Panc1 (cell line): ENCODE measurements around the gene TMEM38A.
"Not testable (repeated sequence)": the region's sequence is repeated elsewhere in the genome, so short reads cannot be mapped to it uniquely, and the experiment has no call there.

Experiments used
- POLR2AphosphoS5 ChIP-seq: IDR thresholded peaks from 2 replicates; pipeline ENCODE4 v1.6.1; 2012; ENCODE audit warnings: mild to moderate bottlenecking, low read depth, low read length, moderate library complexity
- TF ChIP-seq, protein P1 (sequence below): fragments of 450-650 bp; IDR thresholded peaks from 2 replicates; pipeline ENCODE4 v1.5.1; 2017; ENCODE audit warnings: mild to moderate bottlenecking
- TF ChIP-seq, protein P2 (sequence below), 2 experiments: IDR thresholded peaks; 2 replicates each; pipeline ENCODE4 v1.6.1; 2011 to 2012; ENCODE audit warnings: low read depth in 2 of 2, control low read depth in 1 of 2, low read length in 1 of 2, mild to moderate bottlenecking in 1 of 2, moderate library complexity in 1 of 2; ENCODE audit not compliant: insufficient read depth in 1 of 2

DNA sequence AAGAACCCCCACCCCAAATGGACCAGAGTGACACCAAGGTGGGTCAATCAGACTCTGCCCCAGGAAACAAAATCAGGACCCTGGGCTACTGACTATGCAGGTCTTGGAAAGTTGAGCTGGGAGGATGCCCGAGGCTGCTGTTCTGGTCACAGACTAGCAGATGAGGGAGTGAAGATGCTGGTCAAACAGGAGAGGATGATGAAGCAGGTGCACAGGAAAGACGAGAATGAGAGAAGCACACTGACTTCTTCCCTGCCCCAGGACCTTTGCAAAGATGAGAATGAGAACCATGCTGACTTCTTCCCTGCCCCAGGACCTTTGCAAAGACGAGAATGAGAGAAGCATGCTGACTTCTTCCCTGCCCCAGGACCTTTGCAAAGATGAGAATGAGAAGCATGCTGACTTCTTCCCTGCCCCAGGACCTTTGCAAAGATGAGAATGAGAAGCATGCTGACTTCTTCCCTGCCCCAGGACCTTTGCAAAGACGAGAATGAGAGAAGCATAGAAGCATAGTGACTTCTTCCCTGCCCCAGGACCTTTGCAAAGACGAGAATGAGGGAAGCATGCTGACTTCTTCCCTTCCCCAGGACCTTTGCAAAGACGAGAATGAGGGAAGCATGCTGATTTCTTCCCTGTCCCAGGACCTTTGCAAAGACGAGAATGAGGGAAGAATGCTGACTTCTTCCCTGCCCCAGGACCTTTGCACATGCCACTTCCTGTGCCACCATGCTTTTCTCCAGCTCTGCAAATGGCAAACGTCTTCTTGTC lies 9.3 kb upstream of the TMEM38A start:
- TF ChIP-seq, protein P1, sequence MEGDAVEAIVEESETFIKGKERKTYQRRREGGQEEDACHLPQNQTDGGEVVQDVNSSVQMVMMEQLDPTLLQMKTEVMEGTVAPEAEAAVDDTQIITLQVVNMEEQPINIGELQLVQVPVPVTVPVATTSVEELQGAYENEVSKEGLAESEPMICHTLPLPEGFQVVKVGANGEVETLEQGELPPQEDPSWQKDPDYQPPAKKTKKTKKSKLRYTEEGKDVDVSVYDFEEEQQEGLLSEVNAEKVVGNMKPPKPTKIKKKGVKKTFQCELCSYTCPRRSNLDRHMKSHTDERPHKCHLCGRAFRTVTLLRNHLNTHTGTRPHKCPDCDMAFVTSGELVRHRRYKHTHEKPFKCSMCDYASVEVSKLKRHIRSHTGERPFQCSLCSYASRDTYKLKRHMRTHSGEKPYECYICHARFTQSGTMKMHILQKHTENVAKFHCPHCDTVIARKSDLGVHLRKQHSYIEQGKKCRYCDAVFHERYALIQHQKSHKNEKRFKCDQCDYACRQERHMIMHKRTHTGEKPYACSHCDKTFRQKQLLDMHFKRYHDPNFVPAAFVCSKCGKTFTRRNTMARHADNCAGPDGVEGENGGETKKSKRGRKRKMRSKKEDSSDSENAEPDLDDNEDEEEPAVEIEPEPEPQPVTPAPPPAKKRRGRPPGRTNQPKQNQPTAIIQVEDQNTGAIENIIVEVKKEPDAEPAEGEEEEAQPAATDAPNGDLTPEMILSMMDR: not testable (repeated sequence)
- TF ChIP-seq POLR2AphosphoS5: not testable (repeated sequence)
- TF ChIP-seq, protein P2, sequence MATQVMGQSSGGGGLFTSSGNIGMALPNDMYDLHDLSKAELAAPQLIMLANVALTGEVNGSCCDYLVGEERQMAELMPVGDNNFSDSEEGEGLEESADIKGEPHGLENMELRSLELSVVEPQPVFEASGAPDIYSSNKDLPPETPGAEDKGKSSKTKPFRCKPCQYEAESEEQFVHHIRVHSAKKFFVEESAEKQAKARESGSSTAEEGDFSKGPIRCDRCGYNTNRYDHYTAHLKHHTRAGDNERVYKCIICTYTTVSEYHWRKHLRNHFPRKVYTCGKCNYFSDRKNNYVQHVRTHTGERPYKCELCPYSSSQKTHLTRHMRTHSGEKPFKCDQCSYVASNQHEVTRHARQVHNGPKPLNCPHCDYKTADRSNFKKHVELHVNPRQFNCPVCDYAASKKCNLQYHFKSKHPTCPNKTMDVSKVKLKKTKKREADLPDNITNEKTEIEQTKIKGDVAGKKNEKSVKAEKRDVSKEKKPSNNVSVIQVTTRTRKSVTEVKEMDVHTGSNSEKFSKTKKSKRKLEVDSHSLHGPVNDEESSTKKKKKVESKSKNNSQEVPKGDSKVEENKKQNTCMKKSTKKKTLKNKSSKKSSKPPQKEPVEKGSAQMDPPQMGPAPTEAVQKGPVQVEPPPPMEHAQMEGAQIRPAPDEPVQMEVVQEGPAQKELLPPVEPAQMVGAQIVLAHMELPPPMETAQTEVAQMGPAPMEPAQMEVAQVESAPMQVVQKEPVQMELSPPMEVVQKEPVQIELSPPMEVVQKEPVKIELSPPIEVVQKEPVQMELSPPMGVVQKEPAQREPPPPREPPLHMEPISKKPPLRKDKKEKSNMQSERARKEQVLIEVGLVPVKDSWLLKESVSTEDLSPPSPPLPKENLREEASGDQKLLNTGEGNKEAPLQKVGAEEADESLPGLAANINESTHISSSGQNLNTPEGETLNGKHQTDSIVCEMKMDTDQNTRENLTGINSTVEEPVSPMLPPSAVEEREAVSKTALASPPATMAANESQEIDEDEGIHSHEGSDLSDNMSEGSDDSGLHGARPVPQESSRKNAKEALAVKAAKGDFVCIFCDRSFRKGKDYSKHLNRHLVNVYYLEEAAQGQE (IDR thresholded peaks at IDR 0.05; ENCODE audit: insufficient read depth in 1 of 2, low read depth in 2 of 2, low read length in 1 of 2): not testable (repeated sequence)
